SK-N-SH (cell line): ENCODE data around the gene BAZ1A. TPM values are rescaled to one million over a fixed set of nuclear protein-coding genes. Genes with fewer than 3 reads are reported as not detected.

Experiments
- CTCF ChIA-PET: fragments of 300-600, 350-600 bp; formaldehyde crosslinking; extraction: SDS; loops from one replicate; lab custom pipeline; 2021; lab: Yijun Ruan, JAX
- POLR2A ChIA-PET: fragments of 350-600 bp; sonication (Branson Sonifier 250); formaldehyde crosslinking; extraction: SDS; loops from one replicate; lab custom pipeline; 2020; ENCODE audit warnings: antibody characterized with exemption, inconsistent platforms; lab: Yijun Ruan, JAX
- DNase-seq: peaks from one replicate; pipeline ENCODE4 v3.0.0; 2012
- H2AFZ ChIP-seq: fragments of 200-600 bp; sonication (generic); 2 replicates; pipeline ENCODE4 v1.8.1; 2016; ENCODE audit warnings: antibody characterized with exemption, mild to moderate bottlenecking, low read depth
- H3F3A ChIP-seq: fragments of 200-600 bp; sonication (generic); replicated peaks from 2 replicates; pipeline ENCODE3; 2016; ENCODE audit warnings: antibody characterized with exemption, mild to moderate bottlenecking; ENCODE audit not compliant: insufficient read depth
- H3K27ac ChIP-seq, 2 experiments: fragments of 200-500 bp in 1 of 2; fragments of 200-600 bp in 1 of 2; sonication (Bioruptor generic) in 1 of 2; sonication (generic), shearing (Covaris generic) in 1 of 2; 2 replicates each; pipeline versions ENCODE4 v1.5.1 to v1.6.1; 2014 to 2016; ENCODE audit warnings: low read depth in 2 of 2, inconsistent platforms in 1 of 2, low read length in 1 of 2, mild to moderate bottlenecking in 1 of 2, mixed read lengths in 1 of 2
- H3K27me3 ChIP-seq: fragments of 200-600 bp; sonication (generic), shearing (Covaris generic); 2 replicates; pipeline ENCODE4 v1.6.1; 2016; ENCODE audit warnings: mixed run types; ENCODE audit not compliant: insufficient read depth
- H3K36me3 ChIP-seq, 2 experiments: fragments of 200-500 bp in 1 of 2; fragments of 200-600 bp in 1 of 2; sonication (Bioruptor generic) in 1 of 2; sonication (generic) in 1 of 2; replicated peaks in 1 of 2; 2 replicates each; pipeline versions ENCODE3 to v1.5.1; 2014 to 2016; ENCODE audit warnings: low read length in 1 of 2, mild to moderate bottlenecking in 1 of 2; ENCODE audit not compliant: insufficient read depth in 2 of 2, control insufficient read depth in 1 of 2
- H3K4me1 ChIP-seq, 2 experiments: fragments of 200-500 bp in 1 of 2; fragments of 200-600 bp in 1 of 2; sonication (Bioruptor generic) in 1 of 2; sonication (generic), shearing (Covaris generic) in 1 of 2; 2 replicates each; pipeline versions ENCODE4 v1.5.1 to v1.6.1; 2014 to 2016; ENCODE audit warnings: low read depth in 1 of 2, low read length in 1 of 2, mixed run types in 1 of 2; ENCODE audit not compliant: insufficient read depth in 2 of 2, control insufficient read depth in 1 of 2
- H3K4me2 ChIP-seq: fragments of 200-600 bp; sonication (generic), shearing (Covaris generic); 2 replicates; pipeline ENCODE4 v1.6.1; 2017; ENCODE audit warnings: mixed run types
- H3K4me3 ChIP-seq, 2 experiments: fragments of 200-500 bp in 1 of 2; fragments of 200-600 bp in 1 of 2; sonication (Bioruptor generic) in 1 of 2; sonication (generic), shearing (Covaris generic) in 1 of 2; 2 replicates each; pipeline versions ENCODE4 v1.5.1 to v1.8.1; 2014 to 2016; ENCODE audit warnings: low read depth in 2 of 2, inconsistent platforms in 1 of 2, low read length in 1 of 2, mild to moderate bottlenecking in 1 of 2, mixed read lengths in 1 of 2, moderate library complexity in 1 of 2
- H3K79me2 ChIP-seq: fragments of 200-600 bp; sonication (generic); 2 replicates; pipeline ENCODE4 v1.8.1; 2017; ENCODE audit warnings: mild to moderate bottlenecking; ENCODE audit not compliant: insufficient read depth
- H3K9ac ChIP-seq: fragments of 200-600 bp; sonication (generic); 2 replicates; pipeline ENCODE4 v1.6.1; 2017; ENCODE audit warnings: mixed run types
- H3K9me2 ChIP-seq: fragments of 200-600 bp; sonication (generic); 2 replicates; pipeline ENCODE4 v1.6.1; 2017; ENCODE audit warnings: mixed run types
- H3K9me3 ChIP-seq: fragments of 200-600 bp; sonication (generic); 2 replicates; pipeline ENCODE4 v1.6.1; 2017; ENCODE audit warnings: mixed run types, mild to moderate bottlenecking, moderate library complexity
- H4K20me1 ChIP-seq: fragments of 200-600 bp; sonication (generic); 2 replicates; pipeline ENCODE4 v1.6.1; 2017; ENCODE audit warnings: mild to moderate bottlenecking, mixed run types; ENCODE audit not compliant: insufficient read depth
- CHD2 ChIP-seq: fragments of 150-350 bp; IDR thresholded peaks from 2 replicates; pipeline ENCODE4 v1.6.1; 2018; ENCODE audit warnings: low read length; ENCODE audit not compliant: partially characterized antibody
- CTCF ChIP-seq: fragments of 200-600 bp; sonication (generic); IDR thresholded peaks from 2 replicates; pipeline ENCODE4 v1.6.1; 2017; ENCODE audit warnings: antibody characterized with exemption, mild to moderate bottlenecking, moderate library complexity
- EZH2phosphoT487 ChIP-seq: fragments of 200-600 bp; sonication (generic); IDR thresholded peaks from 2 replicates; pipeline ENCODE4 v1.6.1; 2017; ENCODE audit warnings: low read depth, mixed run types, mild to moderate bottlenecking, antibody characterized with exemption, moderate library complexity, borderline replicate concordance
- FOXJ3 ChIP-seq: sonication (generic); formaldehyde crosslinking; IDR thresholded peaks from 2 replicates; pipeline ENCODE4 v1.5.1; 2020; ENCODE audit warnings: mild to moderate bottlenecking, missing genetic modification reagents
- FOXM1 ChIP-seq: IDR thresholded peaks from 2 replicates; pipeline ENCODE4 v1.4.0; 2012; ENCODE audit warnings: low read depth, mild to moderate bottlenecking
- GABPA ChIP-seq: IDR thresholded peaks from 2 replicates; pipeline ENCODE4 v1.4.0; 2012; ENCODE audit warnings: low read depth, mild to moderate bottlenecking
- GATA2 ChIP-seq: sonication (generic); formaldehyde crosslinking; IDR thresholded peaks from 2 replicates; pipeline ENCODE4 v1.5.0; 2020; ENCODE audit warnings: mild to moderate bottlenecking, missing genetic modification reagents
- MEF2A ChIP-seq: IDR thresholded peaks from 2 replicates; pipeline ENCODE4 v1.4.0; 2012; ENCODE audit warnings: low read depth, borderline replicate concordance
- MXI1 ChIP-seq: IDR thresholded peaks from 2 replicates; pipeline ENCODE4 v1.6.1; 2012; ENCODE audit warnings: mild to moderate bottlenecking, low read depth, low read length, improper control_type of control experiment
- POLR2AphosphoS5 ChIP-seq: IDR thresholded peaks from 2 replicates; pipeline ENCODE4 v1.6.1; 2012; ENCODE audit warnings: low read depth, low read length
- RAD21 ChIP-seq: IDR thresholded peaks from 2 replicates; pipeline ENCODE4 v1.6.1; 2012; ENCODE audit warnings: mild to moderate bottlenecking, low read length
- RCOR1 ChIP-seq: fragments of 150-350 bp; IDR thresholded peaks from 2 replicates; pipeline ENCODE4 v1.6.1; 2017; ENCODE audit warnings: antibody characterized with exemption, low read length
- RXRA ChIP-seq: IDR thresholded peaks from 2 replicates; pipeline ENCODE4 v1.4.0; 2012; ENCODE audit warnings: low read depth, mild to moderate bottlenecking, borderline replicate concordance
- SIN3A ChIP-seq: IDR thresholded peaks from 2 replicates; pipeline ENCODE4 v1.6.1; 2012; ENCODE audit warnings: low read depth, mild to moderate bottlenecking, low read length, moderate library complexity, borderline replicate concordance
- SMC3 ChIP-seq: IDR thresholded peaks from 2 replicates; pipeline ENCODE4 v1.6.1; 2012; ENCODE audit warnings: low read depth, low read length, improper control_type of control experiment
- TAF1 ChIP-seq: IDR thresholded peaks from 2 replicates; pipeline ENCODE4 v1.6.1; 2012; ENCODE audit warnings: low read depth, mild to moderate bottlenecking, low read length, moderate library complexity, borderline replicate concordance
- TCF12 ChIP-seq: IDR thresholded peaks from 2 replicates; pipeline ENCODE4 v1.4.0; 2012
- USF2 ChIP-seq: fragments of 150-350 bp; IDR thresholded peaks from 2 replicates; pipeline ENCODE4 v1.6.1; 2017; ENCODE audit warnings: antibody characterized with exemption, low read length, low read depth, borderline replicate concordance
- YY1 ChIP-seq: IDR thresholded peaks from 2 replicates; pipeline ENCODE4 v1.4.0; 2012; ENCODE audit warnings: low read depth, mild to moderate bottlenecking
- WGBS: methylation state at CpG from one replicate; pipeline ENCODE4 v1.1.6; 2017; ENCODE audit warnings: low lambda C conversion rate; 5-methylcytosine and 5-hydroxymethylcytosine counted together
- polyA plus RNA-seq, 3 experiments: library from polyadenylated mRNA; depleted of rRNA; stranded (reverse); fragments of >200 nt; gene quantifications; 2 replicates each; pipeline ENCODE4 v1.2.3, GENCODE V29; 2012
- TF ChIP-seq, protein P1 (sequence below): IDR thresholded peaks from 2 replicates; pipeline ENCODE4; 2012

The BAZ1A gene
- polyA plus RNA-seq, 1 of the 3 experiments (the other 2 are of a cell fraction): 17.4 TPM

DNA sequence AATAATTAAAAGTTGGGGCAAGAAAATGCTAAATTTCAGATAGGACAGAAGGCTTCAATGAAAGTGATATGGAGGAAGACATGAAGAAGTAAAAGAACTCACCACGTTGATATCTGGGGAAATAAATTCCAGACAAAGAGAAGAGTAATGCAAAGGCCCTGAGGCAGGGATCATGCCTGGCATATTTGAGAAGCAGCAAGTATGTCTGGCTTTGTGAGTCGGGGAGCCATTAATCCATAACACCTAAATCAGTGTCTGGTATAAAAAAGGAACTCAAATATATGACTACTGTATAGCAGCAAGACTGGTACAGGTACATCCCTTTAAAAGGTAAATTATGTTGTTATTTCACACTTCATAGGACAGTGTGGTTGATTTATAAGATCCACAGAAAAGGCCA lies 16.4 kb downstream of the BAZ1A start:
- H4K20me1 ChIP-seq: no peaks in the 10 kb centered on the region
- peaks cover 7% of the 10 kb centered on the region for H3F3A ChIP-seq
- no peak overlapping the region for H2AFZ ChIP-seq
- no peaks in the 10 kb centered on the region for H3K4me1 ChIP-seq
- WGBS: 72% methylated on average over 2 of the region's 2 CpGs
- no peaks in the 10 kb centered on the region for H3K9me3 ChIP-seq
- no peaks in the 10 kb centered on the region for H3K9me2 ChIP-seq
- H3K79me2 ChIP-seq: peaks cover 58% of the 10 kb centered on the region
- no peak overlapping the region for H3K4me3 ChIP-seq
- CTCF ChIA-PET: interaction anchor here (1.3 kb wide), 1 partner anchor 10 kb away, joined by 3 read pairs; no protein-coding TSS in a partner anchor
- no peak overlapping the region for H3K4me2 ChIP-seq
- H3K27ac ChIP-seq: no peak overlapping the region
- peaks cover 4 to 40% of the 10 kb centered on the region in 2 experiments for H3K36me3 ChIP-seq
- DNase-seq: no peak
- POLR2A ChIA-PET: no interaction called here
- no peak for TF ChIP-seq GABPA
- no peak for TF ChIP-seq SMC3
- no peak for TF ChIP-seq MEF2A
- no peak for TF ChIP-seq YY1
- no peak for TF ChIP-seq EZH2phosphoT487
- no peak for TF ChIP-seq RXRA
- TF ChIP-seq, protein P1, sequence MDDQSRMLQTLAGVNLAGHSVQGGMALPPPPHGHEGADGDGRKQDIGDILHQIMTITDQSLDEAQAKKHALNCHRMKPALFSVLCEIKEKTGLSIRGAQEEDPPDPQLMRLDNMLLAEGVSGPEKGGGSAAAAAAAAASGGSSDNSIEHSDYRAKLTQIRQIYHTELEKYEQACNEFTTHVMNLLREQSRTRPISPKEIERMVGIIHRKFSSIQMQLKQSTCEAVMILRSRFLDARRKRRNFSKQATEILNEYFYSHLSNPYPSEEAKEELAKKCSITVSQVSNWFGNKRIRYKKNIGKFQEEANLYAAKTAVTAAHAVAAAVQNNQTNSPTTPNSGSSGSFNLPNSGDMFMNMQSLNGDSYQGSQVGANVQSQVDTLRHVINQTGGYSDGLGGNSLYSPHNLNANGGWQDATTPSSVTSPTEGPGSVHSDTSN: no peak
- TF ChIP-seq MXI1: no peak
- TF ChIP-seq CTCF: no peak
- TF ChIP-seq USF2: no peak
- no peak for TF ChIP-seq GATA2 (CRISPR knock-in tag)
- no peak for TF ChIP-seq TCF12
- no peak for TF ChIP-seq TAF1
- TF ChIP-seq CHD2: no peak
- TF ChIP-seq SIN3A: no peak
- TF ChIP-seq FOXM1: no peak
- no peak for TF ChIP-seq RAD21
- no peak for TF ChIP-seq POLR2AphosphoS5
- TF ChIP-seq FOXJ3 (CRISPR knock-in tag): no peak
- TF ChIP-seq RCOR1: no peak
- no peak overlapping the region for H3K9ac ChIP-seq
- H3K27me3 ChIP-seq: no peaks in the 10 kb centered on the region
